ENCODE data around the gene DST.

DNA sequence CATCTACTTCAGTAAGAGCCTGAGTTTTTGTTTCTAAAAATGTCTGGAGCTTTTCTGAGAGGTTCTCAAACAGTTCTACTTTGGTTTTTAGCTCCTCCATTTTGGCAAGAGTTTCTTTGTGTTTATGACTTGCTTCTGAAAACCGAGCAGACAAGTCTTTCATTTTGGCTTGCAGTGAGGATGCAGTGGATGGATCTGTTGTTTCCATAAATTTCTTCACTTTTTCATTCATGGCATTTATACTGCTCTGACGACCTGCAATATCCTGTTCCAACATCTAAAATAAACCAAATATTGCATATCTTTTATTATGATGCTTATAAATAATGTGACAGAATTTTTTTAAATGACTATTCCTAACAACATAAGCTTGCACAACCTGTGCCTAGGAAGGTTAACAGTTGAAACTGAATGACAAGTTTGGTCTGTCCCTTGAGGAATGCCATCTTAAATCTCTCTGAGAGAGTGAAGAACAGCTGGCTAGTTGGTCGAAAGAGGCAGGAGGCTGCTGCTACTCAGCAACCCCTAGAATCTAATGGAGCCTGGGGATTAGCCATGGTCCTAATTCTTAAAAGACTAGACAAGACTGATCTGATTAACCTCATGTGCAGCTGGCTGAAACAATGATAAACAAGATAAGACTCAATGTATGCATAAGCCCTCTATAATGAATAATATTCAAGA lies 69.8 kb downstream of the DST start:
- no peak for TF ChIP-seq EZH2phosphoT487 (IDR thresholded peaks at IDR 0.05)
- TF ChIP-seq, protein P1, sequence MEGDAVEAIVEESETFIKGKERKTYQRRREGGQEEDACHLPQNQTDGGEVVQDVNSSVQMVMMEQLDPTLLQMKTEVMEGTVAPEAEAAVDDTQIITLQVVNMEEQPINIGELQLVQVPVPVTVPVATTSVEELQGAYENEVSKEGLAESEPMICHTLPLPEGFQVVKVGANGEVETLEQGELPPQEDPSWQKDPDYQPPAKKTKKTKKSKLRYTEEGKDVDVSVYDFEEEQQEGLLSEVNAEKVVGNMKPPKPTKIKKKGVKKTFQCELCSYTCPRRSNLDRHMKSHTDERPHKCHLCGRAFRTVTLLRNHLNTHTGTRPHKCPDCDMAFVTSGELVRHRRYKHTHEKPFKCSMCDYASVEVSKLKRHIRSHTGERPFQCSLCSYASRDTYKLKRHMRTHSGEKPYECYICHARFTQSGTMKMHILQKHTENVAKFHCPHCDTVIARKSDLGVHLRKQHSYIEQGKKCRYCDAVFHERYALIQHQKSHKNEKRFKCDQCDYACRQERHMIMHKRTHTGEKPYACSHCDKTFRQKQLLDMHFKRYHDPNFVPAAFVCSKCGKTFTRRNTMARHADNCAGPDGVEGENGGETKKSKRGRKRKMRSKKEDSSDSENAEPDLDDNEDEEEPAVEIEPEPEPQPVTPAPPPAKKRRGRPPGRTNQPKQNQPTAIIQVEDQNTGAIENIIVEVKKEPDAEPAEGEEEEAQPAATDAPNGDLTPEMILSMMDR (IDR thresholded peaks at IDR 0.05): no peak
